Heart left ventricle (tissue), 16 donors: ENCODE results near the gene EIF2S3. TPM values are rescaled to one million over a fixed set of nuclear protein-coding genes. Genes with fewer than 3 reads are reported as not detected.

Source experiments
- ATAC-seq, 4 donors: fragments of 200-7000 bp; cut with Tn5 transposase; one replicate each; pipeline ENCODE4 v1.9.1; 2020 to 2022; ENCODE audit warnings: moderate library complexity in 4 of 4, mild to moderate bottlenecking in 3 of 4, moderate number of reproducible peaks in 1 of 4
- DNase-seq, 5 donors: peaks; one replicate each; pipeline ENCODE4 v3.0.0-alpha.2; 2020
- H3K27ac ChIP-seq, 12 donors: fragments of 200-600 bp; sonication (generic) in 4 of 12; one replicate each; pipeline versions ENCODE4 v1.5.0 to v1.8.0; 2016 to 2022; ENCODE audit warnings: mild to moderate bottlenecking in 2 of 12
- H3K27me3 ChIP-seq, 9 donors: fragments of 200-600 bp; sonication (generic) in 2 of 9; one replicate each; pipeline versions ENCODE4 v1.5.1 to v1.8.0; 2016 to 2022; ENCODE audit warnings: mild to moderate bottlenecking in 3 of 9
- H3K36me3 ChIP-seq, 9 donors: fragments of 200-600 bp; sonication (generic) in 2 of 9; one replicate each; pipeline versions ENCODE4 v1.5.0 to v1.8.0; 2018 to 2022; ENCODE audit warnings: mild to moderate bottlenecking in 2 of 9
- H3K4me1 ChIP-seq, 12 donors: fragments of 200-600 bp; sonication (generic) in 4 of 12; one replicate each; pipeline versions ENCODE4 v1.5.0 to v1.8.0; 2016 to 2022; ENCODE audit warnings: mild to moderate bottlenecking in 3 of 12
- H3K4me3 ChIP-seq, 12 donors: fragments of 200-600 bp; sonication (generic) in 4 of 12; one replicate each; pipeline versions ENCODE4 v1.5.0 to v1.8.0; 2017 to 2022; ENCODE audit warnings: mild to moderate bottlenecking in 9 of 12, moderate library complexity in 4 of 12
- H3K9me3 ChIP-seq, 12 donors: fragments of 200-600 bp; sonication (generic) in 4 of 12; one replicate each; pipeline versions ENCODE4 v1.5.0 to v1.8.0; 2016 to 2022; ENCODE audit warnings: mild to moderate bottlenecking in 1 of 12
- POLR2A ChIP-seq, 2 donors: fragments of 450-650 bp; IDR thresholded peaks; one replicate each; pipeline ENCODE4 v1.6.1; 2017; ENCODE audit warnings: antibody characterized with exemption in 2 of 2, mild to moderate bottlenecking in 2 of 2, moderate library complexity in 2 of 2
- WGBS, 4 donors: extraction: QIAGEN DNeasy Blood & Tissue Kit in 2 of 4; methylation state at CpG; one replicate each; pipeline versions ENCODE4 v1.1.5 to v1.1.7; 2013 to 2018; 5-methylcytosine and 5-hydroxymethylcytosine counted together
- intact Hi-C, 10 donors: fragments of 100-400 bp; cut with DNase I; formaldehyde crosslinking; loops; one replicate each; pipeline versions ENCODE4 v1.11.1 to v1.14.2; 2022
- long read RNA-seq, 3 donors: library from polyadenylated mRNA; unstranded; transcript quantifications; one replicate each; pipeline ENCODE4 v2.0.0, GENCODE V29; 2020 to 2021
- polyA plus RNA-seq, 2 donors: library from polyadenylated mRNA; stranded (reverse); fragments of 200-250 nt; gene quantifications; one replicate each; pipeline ENCODE4 v1.2.3, GENCODE V29; 2013
- total RNA-seq, 9 donors: library from RNA; depleted of rRNA in 2 of 9; stranded (reverse); fragments of >200 nt in 2 of 9; fragmentation: NEBNext Ultra II Directional in 3 of 9; extraction: Animal tissue kit (Norgen Biotek cat#: 25700) in 3 of 9; gene quantifications; one replicate each; pipeline versions ENCODE4 v1.1.0 to v1.2.4, GENCODE V29; 2016 to 2023
- TF ChIP-seq, protein P1 (sequence below), 12 donors: fragments of 200-600 bp; sonication (generic) in 4 of 12; IDR thresholded peaks; one replicate each; pipeline versions ENCODE4 v1.5.0 to v1.8.0; 2018 to 2022; ENCODE audit warnings: antibody characterized with exemption in 12 of 12, mild to moderate bottlenecking in 5 of 12
- donor health status: ischemic (EF 13 %, LVEDD 7.1; RV severe dilation, severe dysfunction).
- donor health status: healthy with polysubstance abuse.
- donor health status: DM: no; HTN: yes; CAD: no.
- donor health status: DM: no; HTN: no; CAD: no.
- donor health status: ischemic (EF 25% LVEDD 6.9; RV normal size, moderate dysfunction).
- donor health status: ischemic (EF 25% LVEDD 5.7; RV mildly dilated, moderate dysfunction).
- donor health status: healthy.
- donor health status: DM: yes; HTN: yes; CAD: no.
- donor health status: ischemic (EF 35%, LVEDD 5.7; RV mildly dilated, moderate dysfunction).
- donor health status: nonischemic (EF 11% LVEDD 7.7; RV severe dilation, severe dysfunction).
- donor health status: DM: yes; HTN: yes; CAD: no.
- donor health status: PGD.
- donor health status: ischemic (EF 29% LVEDD 5.4; RV normal size, mild dysfunction).
- donor health status: nonischemic (EF 23%, LVEDD 6.1; RV moderate dilation, normal function).

Gene EIF2S3
- total RNA-seq = 100 to 1,000 TPM in 1 of 9 donors, 10 to 100 TPM in 8; 60.0 to 126 (median 83.0) TPM
- 10 to 100 TPM; 22.9 to 70.0 TPM for polyA plus RNA-seq
- long read RNA-seq, donor 1, transcript EIF2S3-201 (12 exons, 2,858 nt) = major isoform, 143 of 153 reads
- long read RNA-seq, donor 1, partial matches to known transcripts = 1 of 153 reads
- long read RNA-seq, donor 1, other reads (novel, unspliced or antisense) = 9 of 153 reads
- long read RNA-seq, donor 2, transcript EIF2S3-201 (12 exons, 2,858 nt) = major isoform, 903 of 967 reads
- long read RNA-seq, donor 2, partial matches to known transcripts = 22 of 967 reads
- long read RNA-seq, donor 2, other reads (novel, unspliced or antisense) = 41 of 967 reads
- long read RNA-seq, donor 3, transcript EIF2S3-201 (12 exons, 2,858 nt) = major isoform, 108 of 117 reads
- long read RNA-seq, donor 3, partial matches to known transcripts = 5 of 117 reads
- long read RNA-seq, donor 3, other reads (novel, unspliced or antisense) = 4 of 117 reads

DNA sequence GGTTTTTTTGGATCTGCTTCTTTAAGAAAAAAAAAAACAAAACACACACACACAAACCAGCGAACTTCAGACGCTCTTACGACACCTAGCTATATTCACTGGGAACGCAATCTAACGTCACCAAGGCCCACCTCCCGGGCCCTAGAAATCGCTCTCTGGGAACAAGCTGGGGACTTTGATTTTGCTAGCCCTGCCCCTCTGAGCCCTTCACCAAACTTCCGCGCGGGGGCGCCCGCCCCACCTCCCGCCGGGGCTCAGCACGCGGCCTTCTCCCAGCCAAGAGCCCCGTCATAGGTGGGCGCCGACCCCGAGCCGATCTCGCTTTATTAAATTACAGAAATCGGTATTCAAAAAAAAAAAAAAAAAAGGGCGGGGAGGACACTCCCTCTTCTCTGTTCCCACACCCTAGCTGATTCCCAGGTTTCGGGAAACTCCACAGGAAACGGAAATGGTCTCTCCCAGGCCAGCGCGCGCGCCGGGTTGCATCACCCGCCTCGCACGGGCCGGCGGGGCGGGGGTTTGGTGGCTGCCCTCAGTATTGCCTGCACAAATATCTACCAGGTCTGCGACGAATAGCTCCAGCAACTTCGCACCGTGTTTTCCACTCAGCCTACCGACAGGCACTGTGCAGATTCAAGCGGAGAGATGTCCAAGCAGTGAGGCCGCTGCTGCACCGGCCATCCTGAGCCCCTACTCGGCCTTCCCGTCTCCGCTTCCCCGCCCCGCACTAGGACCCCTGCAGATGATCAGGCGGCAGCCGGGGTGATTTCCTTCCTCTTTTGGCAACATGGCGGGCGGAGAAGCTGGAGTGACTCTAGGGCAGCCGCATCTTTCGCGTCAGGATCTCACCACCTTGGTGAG lies at the start of gene EIF2S3:
EIF2S3 (plus strand) TSS at position 775 of the 861 bp plus-strand sequence; CDS start at position 788, 13 bp downstream.
- Histone ChIP-seq H3K4me1 (peaks cover 0 to 11% (median 0%) of the 10 kb centered on the region in 12 donors), H3K4me3 (peak within 1 kb of the TSS in 6 of 12 donors; percentile 57 to 86 (median 77)), H3K9me3 (no peaks in the 10 kb centered on the region), H3K27ac (peak within 1 kb of the TSS; percentile 88 to 98 (median 93)), H3K36me3 (peaks cover 0 to 25% (median 0%) of the 10 kb centered on the region in 9 donors), H3K27me3 (peaks cover 0 to 5% (median 0%) of the 10 kb centered on the region in 9 donors)
- peak; percentile 97 to 99 (median 98) for ATAC-seq
- intact Hi-C loops = loop anchor here in 9 of 10 donors (1.0 to 10.0 kb wide), 10 partner anchors 29 to 360 kb away; partner anchors contain the start of genes CXorf58 (in 9 of the 9), APOO (in 7 of the 9), SAT1 (in 1 of the 9) and ZFX (in 1 of the 9)
- WGBS, 4 donors = 0 to 4% (median 2%) methylated on average over 51 to 57 of the region's 57 CpGs
- TF ChIP-seq POLR2A (IDR thresholded peaks at IDR 0.05) = peak in 1 of 2 donors; percentile 13
- TF ChIP-seq, protein P1, sequence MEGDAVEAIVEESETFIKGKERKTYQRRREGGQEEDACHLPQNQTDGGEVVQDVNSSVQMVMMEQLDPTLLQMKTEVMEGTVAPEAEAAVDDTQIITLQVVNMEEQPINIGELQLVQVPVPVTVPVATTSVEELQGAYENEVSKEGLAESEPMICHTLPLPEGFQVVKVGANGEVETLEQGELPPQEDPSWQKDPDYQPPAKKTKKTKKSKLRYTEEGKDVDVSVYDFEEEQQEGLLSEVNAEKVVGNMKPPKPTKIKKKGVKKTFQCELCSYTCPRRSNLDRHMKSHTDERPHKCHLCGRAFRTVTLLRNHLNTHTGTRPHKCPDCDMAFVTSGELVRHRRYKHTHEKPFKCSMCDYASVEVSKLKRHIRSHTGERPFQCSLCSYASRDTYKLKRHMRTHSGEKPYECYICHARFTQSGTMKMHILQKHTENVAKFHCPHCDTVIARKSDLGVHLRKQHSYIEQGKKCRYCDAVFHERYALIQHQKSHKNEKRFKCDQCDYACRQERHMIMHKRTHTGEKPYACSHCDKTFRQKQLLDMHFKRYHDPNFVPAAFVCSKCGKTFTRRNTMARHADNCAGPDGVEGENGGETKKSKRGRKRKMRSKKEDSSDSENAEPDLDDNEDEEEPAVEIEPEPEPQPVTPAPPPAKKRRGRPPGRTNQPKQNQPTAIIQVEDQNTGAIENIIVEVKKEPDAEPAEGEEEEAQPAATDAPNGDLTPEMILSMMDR (IDR thresholded peaks at IDR 0.05) = peak; percentile 47 to 89 (median 72)
- peak; percentile 86 to 93 (median 87) for DNase-seq

DNA sequence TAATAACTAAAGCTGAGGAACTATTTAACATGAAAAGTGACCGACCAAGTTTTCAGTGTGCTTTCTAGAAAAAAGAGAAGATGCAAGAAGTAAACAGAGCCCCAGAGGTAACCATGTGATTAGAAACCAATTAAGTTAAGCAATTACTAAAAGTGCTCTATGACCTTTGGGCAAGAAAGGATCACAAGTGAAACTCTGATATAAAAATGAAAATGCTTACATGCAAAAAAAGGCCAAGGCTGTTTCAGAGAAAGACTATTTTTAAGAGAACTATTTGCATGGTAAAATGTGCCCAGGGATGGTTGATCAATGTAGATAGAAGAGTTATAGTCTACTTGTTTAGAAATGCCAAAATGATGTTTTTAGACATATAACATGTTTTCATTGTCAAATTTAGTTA lies 49.7 kb upstream of the EIF2S3 start:
- no peak overlapping the region for H3K4me3 ChIP-seq
- no peaks in the 10 kb centered on the region for H3K9me3 ChIP-seq
- no peak overlapping the region for H3K27ac ChIP-seq
- ATAC-seq (no peak), DNase-seq (no peak)
- 69 to 94% (median 82%) methylated on average over 1 of the region's 1 CpG for WGBS, 4 donors
- intact Hi-C loops = no loop called here
- peaks cover 0 to 39% (median 0%) of the 10 kb centered on the region in 9 donors for H3K27me3 ChIP-seq
- TF ChIP-seq, protein P1 (IDR thresholded peaks at IDR 0.05) = no peak
- no peak for TF ChIP-seq POLR2A (IDR thresholded peaks at IDR 0.05)
- peaks cover 0 to 24% (median 12%) of the 10 kb centered on the region in 9 donors for H3K36me3 ChIP-seq
- no peaks in the 10 kb centered on the region for H3K4me1 ChIP-seq

DNA sequence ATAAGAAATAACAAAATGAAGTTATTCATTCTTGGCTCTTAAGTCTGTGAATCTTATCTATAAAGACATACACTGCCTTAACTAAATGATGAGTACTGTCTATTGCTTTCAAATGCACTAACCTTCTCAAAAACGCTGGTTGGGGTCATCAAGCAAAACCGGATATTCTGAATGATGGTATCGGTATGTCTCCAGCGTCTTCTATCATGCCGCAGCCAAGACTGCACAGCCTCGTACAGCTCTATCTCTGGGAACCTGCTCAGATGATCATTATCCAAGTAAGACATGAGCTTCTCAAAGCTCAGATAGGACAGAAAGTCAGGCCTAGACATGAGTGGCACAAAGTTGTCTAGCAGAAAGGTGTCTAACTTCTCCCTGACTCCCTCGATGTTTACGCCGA lies 48.9 kb upstream of the EIF2S3 start:
- no peak for ATAC-seq

More for the DNA sequence above, 48.9 kb upstream of the EIF2S3 start:
- intact Hi-C loops = no loop called here
- no peak for TF ChIP-seq POLR2A (IDR thresholded peaks at IDR 0.05)
- TF ChIP-seq, protein P1 (IDR thresholded peaks at IDR 0.05) = no peak
- no peak overlapping the region for H3K27ac ChIP-seq
- WGBS, 4 donors = 84 to 92% (median 89%) methylated on average over 9 of the region's 9 CpGs
- H3K27me3 ChIP-seq = peaks cover 0 to 40% (median 0%) of the 10 kb centered on the region in 9 donors
- no peak for DNase-seq
- H3K9me3 ChIP-seq = no peaks in the 10 kb centered on the region
- H3K36me3 ChIP-seq = peaks cover 0 to 18% (median 12%) of the 10 kb centered on the region in 9 donors
- H3K4me3 ChIP-seq = no peak overlapping the region
- H3K4me1 ChIP-seq = no peaks in the 10 kb centered on the region
